WTC11 (cell line): Measurements from ENCODE around the gene ZNF598. TPM values are rescaled to one million over a fixed set of nuclear protein-coding genes. Genes with fewer than 3 reads are reported as not detected.

Source experiments
- ATAC-seq: fragments of 200-7000 bp; cut with Tn5 transposase; 2 replicates; pipeline ENCODE4 v1.10.0; 2021; ENCODE audit warnings: mild to moderate bottlenecking, moderate library complexity
- CTCF ChIA-PET: fragments of 300-600 bp; sonication (Branson Sonifier 250); formaldehyde crosslinking; loops from one replicate; lab custom pipeline; 2021; ENCODE audit warnings: antibody characterized with exemption; lab: Charles Lee
- POLR2A ChIA-PET: fragments of 350-600 bp; sonication (Branson Sonifier 250); formaldehyde crosslinking; loops from one replicate; lab custom pipeline; 2021; ENCODE audit warnings: antibody characterized with exemption; lab: Charles Lee
- DNase-seq: peaks from one replicate; pipeline ENCODE4 v3.0.0; 2021; ENCODE audit warnings: low spot score
- H3K27ac Mint-ChIP-seq: 2 replicates; pipeline ENCODE4 v1.8.0; 2021; ENCODE audit warnings: mixed read lengths
- H3K27me3 Mint-ChIP-seq: 2 replicates; pipeline ENCODE4 v1.8.0; 2021; ENCODE audit warnings: low read depth, mild to moderate bottlenecking, moderate library complexity, mixed read lengths
- H3K36me3 Mint-ChIP-seq: 2 replicates; pipeline ENCODE4 v1.8.0; 2021; ENCODE audit warnings: mixed read lengths
- H3K4me1 Mint-ChIP-seq: 2 replicates; pipeline ENCODE4 v1.8.0; 2022; ENCODE audit warnings: mixed read lengths
- H3K4me3 Mint-ChIP-seq: 2 replicates; pipeline ENCODE4 v1.8.0; 2021; ENCODE audit warnings: mild to moderate bottlenecking, moderate library complexity, mixed read lengths
- H3K9me3 Mint-ChIP-seq: 2 replicates; pipeline ENCODE4 v1.8.0; 2021; ENCODE audit warnings: mixed read lengths
- ATF2 ChIP-seq: sonication (generic); formaldehyde crosslinking; IDR thresholded peaks from 2 replicates; pipeline ENCODE4 v1.8.1; 2022; ENCODE audit warnings: low read depth, missing genetic modification reagents, borderline replicate concordance
- ATF6 ChIP-seq: sonication (generic); formaldehyde crosslinking; IDR thresholded peaks from 2 replicates; pipeline ENCODE4 v1.8.1; 2023; ENCODE audit warnings: mild to moderate bottlenecking, missing genetic modification reagents
- CTCF ChIP-seq: fragments of 200-600 bp; IDR thresholded peaks from 2 replicates; pipeline ENCODE4 v1.8.0; 2022; ENCODE audit warnings: antibody characterized with exemption
- FOXJ3 ChIP-seq: sonication (generic); formaldehyde crosslinking; IDR thresholded peaks from 2 replicates; pipeline ENCODE4 v1.9.0; 2021; ENCODE audit warnings: missing genetic modification reagents, mild to moderate bottlenecking, borderline replicate concordance
- GTF2I ChIP-seq: fragments of 250-450 bp; sonication (Bioruptor Pico); conservative IDR thresholded peaks from 2 replicates; pipeline ENCODE4 v1.4.0; 2021; ENCODE audit warnings: mild to moderate bottlenecking
- HMGXB4 ChIP-seq: sonication (generic); formaldehyde crosslinking; IDR thresholded peaks from 2 replicates; pipeline ENCODE4 v1.8.1; 2023; ENCODE audit warnings: mild to moderate bottlenecking, moderate library complexity, missing genetic modification reagents
- JAZF1 ChIP-seq: fragments of 250-450 bp; sonication (Bioruptor Pico); IDR thresholded peaks from 2 replicates; pipeline ENCODE4 v1.9.0; 2021; ENCODE audit warnings: moderate library complexity, mild to moderate bottlenecking, inconsistent platforms
- JUN ChIP-seq: sonication (generic); formaldehyde crosslinking; IDR thresholded peaks from 2 replicates; pipeline ENCODE4 v1.8.0; 2023; ENCODE audit warnings: mild to moderate bottlenecking, missing genetic modification reagents
- MAX ChIP-seq: sonication (generic); formaldehyde crosslinking; IDR thresholded peaks from 2 replicates; pipeline ENCODE4 v1.8.0; 2022; ENCODE audit warnings: mild to moderate bottlenecking, missing genetic modification reagents
- NFE2L1 ChIP-seq: sonication (generic); formaldehyde crosslinking; IDR thresholded peaks from 2 replicates; pipeline ENCODE4 v1.8.1; 2023; ENCODE audit warnings: missing genetic modification reagents
- OVOL2 ChIP-seq: fragments of 250-450 bp; sonication (Bioruptor Pico); IDR thresholded peaks from 2 replicates; pipeline ENCODE4 v1.9.0; 2021; ENCODE audit warnings: mild to moderate bottlenecking, borderline replicate concordance
- PRDM15 ChIP-seq: sonication (generic); formaldehyde crosslinking; IDR thresholded peaks from 2 replicates; pipeline ENCODE4 v1.8.0; 2022; ENCODE audit warnings: missing genetic modification reagents
- SMAD3 ChIP-seq: sonication (generic); formaldehyde crosslinking; IDR thresholded peaks from 2 replicates; pipeline ENCODE4 v1.8.0; 2022; ENCODE audit warnings: missing genetic modification reagents, mild to moderate bottlenecking, borderline replicate concordance
- TCF7 ChIP-seq: sonication (generic); formaldehyde crosslinking; IDR thresholded peaks from 2 replicates; pipeline ENCODE4 v1.8.0; 2022; ENCODE audit warnings: mild to moderate bottlenecking, low read depth, missing genetic modification reagents, moderate library complexity
- USF1 ChIP-seq: sonication (generic); formaldehyde crosslinking; IDR thresholded peaks from 2 replicates; pipeline ENCODE4 v1.8.0; 2022; ENCODE audit warnings: mild to moderate bottlenecking, missing genetic modification reagents
- ZBTB21 ChIP-seq: sonication (generic); formaldehyde crosslinking; IDR thresholded peaks from 2 replicates; pipeline ENCODE4 v1.8.1; 2023; ENCODE audit warnings: mild to moderate bottlenecking, missing genetic modification reagents, borderline replicate concordance
- ZBTB43 ChIP-seq: sonication (generic); formaldehyde crosslinking; IDR thresholded peaks from 2 replicates; pipeline ENCODE4 v1.8.1; 2023; ENCODE audit warnings: mild to moderate bottlenecking, missing genetic modification reagents
- ZNF121 ChIP-seq: sonication (generic); formaldehyde crosslinking; IDR thresholded peaks from 2 replicates; pipeline ENCODE4 v1.8.0; 2023; ENCODE audit warnings: missing genetic modification reagents
- ZNF263 ChIP-seq: sonication (generic); formaldehyde crosslinking; IDR thresholded peaks from 2 replicates; pipeline ENCODE4 v1.8.1; 2022; ENCODE audit warnings: low read depth, mild to moderate bottlenecking, moderate library complexity, missing genetic modification reagents
- ZNF396 ChIP-seq: fragments of 250-450 bp; sonication (Bioruptor Pico); IDR thresholded peaks from 2 replicates; pipeline ENCODE4 v1.8.0; 2021; ENCODE audit warnings: mild to moderate bottlenecking, moderate library complexity, borderline replicate concordance
- ZNF416 ChIP-seq: fragments of 250-450 bp; sonication (Bioruptor Pico); IDR thresholded peaks from 2 replicates; pipeline ENCODE4 v1.9.0; 2021; ENCODE audit warnings: mild to moderate bottlenecking, inconsistent platforms
- ZNF423 ChIP-seq: fragments of 250-450 bp; sonication (Bioruptor Pico); IDR thresholded peaks from 2 replicates; pipeline ENCODE4 v2.1.2; 2022; ENCODE audit warnings: mild to moderate bottlenecking, moderate library complexity
- total RNA-seq: library from RNA; stranded (reverse); gene quantifications from 3 replicates; pipeline ENCODE4 v1.2.3, GENCODE V29; 2021

ZNF598 gene
- total RNA-seq, 1 experiment from 2014 or later = 66.4 TPM

- TF ChIP-seq ATF6 = no peak
- TF ChIP-seq JUN (CRISPR knock-in tag) = no peak
- TF ChIP-seq JAZF1 = no peak
- no peak for TF ChIP-seq ZBTB21 (CRISPR knock-in tag)
- TF ChIP-seq TCF7 (CRISPR knock-in tag) = no peak
- no peak for TF ChIP-seq FOXJ3 (CRISPR knock-in tag)
Measured at GRCh38 chr16:2032285-2033056, 22.9 kb upstream of the ZNF598 start (continued).

- TF ChIP-seq ATF2 (CRISPR knock-in tag) = no peak
- no peak for TF ChIP-seq ZNF396 (CRISPR knock-in tag)
- TF ChIP-seq GTF2I = no peak
- TF ChIP-seq NFE2L1 (CRISPR knock-in tag) = no peak
- no peak for TF ChIP-seq JUN (CRISPR knock-in tag)
- TF ChIP-seq MAX = no peak
- no peak for TF ChIP-seq CTCF
- no peak for TF ChIP-seq ZNF423
- no peak for TF ChIP-seq HMGXB4 (CRISPR knock-in tag)
- TF ChIP-seq ZNF416 (CRISPR knock-in tag) = no peak
- no peak for TF ChIP-seq ZNF263 (CRISPR knock-in tag)
- no peak for TF ChIP-seq ZBTB43
- no peak for TF ChIP-seq OVOL2 (CRISPR knock-in tag)
- TF ChIP-seq SMAD3 (CRISPR knock-in tag) = no peak
- TF ChIP-seq USF1 (CRISPR knock-in tag) = no peak
- TF ChIP-seq ZNF121 = no peak
- no peak for TF ChIP-seq PRDM15 (CRISPR knock-in tag)
- ChIA-PET CTCF (interaction anchor here (2.4 to 2.7 kb wide), 2 partner anchors 27 to 110 kb away, joined by 7 to 12 read pairs; no protein-coding TSS in a partner anchor), POLR2A (no interaction called here)
- DNase-seq (no peak), ATAC-seq (no peak)
- H3K4me1 Mint-ChIP-seq = 0 out of 2 replicates have a peak, but pooled peaks cover 4% of the 10 kb centered on the region
- no peak overlapping the region for H3K27ac Mint-ChIP-seq
- H3K27me3 Mint-ChIP-seq = peaks cover 13% of the 10 kb centered on the region
- H3K36me3 Mint-ChIP-seq = no peaks in the 10 kb centered on the region
- H3K4me3 Mint-ChIP-seq = no peak overlapping the region
- H3K9me3 Mint-ChIP-seq = no peaks in the 10 kb centered on the region
Measured at GRCh38 chr16:2031081-2031577, 21.5 kb upstream of the ZNF598 start.
